SK-MEL-5 (cell line): ENCODE data around the gene CARD10. TPM values are rescaled to one million over a fixed set of nuclear protein-coding genes. Genes with fewer than 3 reads are reported as not detected.

Experiments used
- DNase-seq: peaks from one replicate; pipeline ENCODE4 v3.0.0-alpha.2; 2016; ENCODE audit warnings: low read depth, low spot score
- in situ Hi-C: cut with HindIII; loops from 2 replicates; pipeline ENCODE4 v1.10.0; 2016; ENCODE audit warnings: low sequenced_read_pairs, high pct_unique_total_duplicates, low pct_unique_long_range_greater_than_20kb
- total RNA-seq: library from RNA; depleted of rRNA; stranded (reverse); fragments of >200 nt; shearing (Covaris generic); gene quantifications from 2 replicates; pipeline ENCODE4 v1.2.3, GENCODE V29; 2014

Gene CARD10
- total RNA-seq, 1 experiment from 2014 or later, result 2.0 TPM

DNA sequence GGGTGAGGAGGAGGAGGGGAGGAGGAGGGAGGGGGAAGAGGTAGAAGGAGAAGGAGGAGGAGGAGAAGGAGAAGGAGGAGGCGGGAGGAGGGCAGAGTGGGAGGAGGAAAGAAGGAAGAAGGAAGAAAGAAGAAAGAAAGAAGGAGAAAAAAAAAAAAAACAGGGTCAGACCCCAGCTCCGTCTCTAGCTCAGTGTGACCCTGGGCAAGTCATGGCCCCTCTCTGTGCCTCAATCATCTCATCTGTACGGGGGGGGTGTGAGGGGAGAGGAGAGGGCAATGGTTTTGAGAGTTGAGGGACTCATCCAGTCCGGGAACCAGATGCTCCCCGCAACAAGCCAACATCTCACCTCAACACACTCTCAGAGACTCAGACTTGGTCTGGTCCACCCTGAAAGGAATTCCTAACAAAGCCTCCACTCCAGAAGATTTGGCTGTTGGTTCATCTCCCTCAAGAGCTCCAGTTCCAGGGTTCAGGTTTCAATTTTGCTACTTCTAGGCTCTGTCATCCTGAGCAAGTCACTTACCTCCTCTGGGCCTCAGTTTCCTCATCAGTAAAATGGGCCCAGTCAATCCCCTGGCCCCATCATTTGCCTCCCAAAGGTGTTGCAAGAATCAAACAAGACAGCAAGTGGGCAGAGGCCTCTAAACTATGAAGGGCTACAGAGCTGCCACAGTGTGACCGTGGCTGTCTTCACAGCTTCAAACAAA lies 7.7 kb downstream of the CARD10 start:
- no peak for DNase-seq
- in situ Hi-C loops, result no loop called here

DNA sequence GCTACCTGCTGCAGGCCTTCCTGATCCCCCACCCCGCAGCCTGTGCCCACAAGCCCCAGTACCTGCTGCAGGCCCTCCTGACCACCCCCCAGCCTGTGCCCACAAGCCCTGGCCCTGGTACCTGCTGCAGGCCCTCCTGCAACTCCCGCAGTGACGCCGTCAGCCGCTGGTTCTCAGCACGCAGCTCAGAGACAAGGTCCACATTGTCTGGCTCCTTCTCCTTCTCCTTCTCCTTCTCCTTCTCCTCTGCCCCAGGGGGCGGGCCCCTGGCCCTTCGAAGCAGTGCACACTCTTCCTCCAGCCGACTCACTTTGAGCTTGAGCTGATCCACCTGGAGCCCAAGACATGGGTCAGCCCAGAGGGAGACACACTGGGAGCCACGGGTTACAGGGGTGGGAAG lies 9.1 kb downstream of the CARD10 start:
- in situ Hi-C loops, result no loop called here
- DNase-seq, result peak; percentile 56

DNA sequence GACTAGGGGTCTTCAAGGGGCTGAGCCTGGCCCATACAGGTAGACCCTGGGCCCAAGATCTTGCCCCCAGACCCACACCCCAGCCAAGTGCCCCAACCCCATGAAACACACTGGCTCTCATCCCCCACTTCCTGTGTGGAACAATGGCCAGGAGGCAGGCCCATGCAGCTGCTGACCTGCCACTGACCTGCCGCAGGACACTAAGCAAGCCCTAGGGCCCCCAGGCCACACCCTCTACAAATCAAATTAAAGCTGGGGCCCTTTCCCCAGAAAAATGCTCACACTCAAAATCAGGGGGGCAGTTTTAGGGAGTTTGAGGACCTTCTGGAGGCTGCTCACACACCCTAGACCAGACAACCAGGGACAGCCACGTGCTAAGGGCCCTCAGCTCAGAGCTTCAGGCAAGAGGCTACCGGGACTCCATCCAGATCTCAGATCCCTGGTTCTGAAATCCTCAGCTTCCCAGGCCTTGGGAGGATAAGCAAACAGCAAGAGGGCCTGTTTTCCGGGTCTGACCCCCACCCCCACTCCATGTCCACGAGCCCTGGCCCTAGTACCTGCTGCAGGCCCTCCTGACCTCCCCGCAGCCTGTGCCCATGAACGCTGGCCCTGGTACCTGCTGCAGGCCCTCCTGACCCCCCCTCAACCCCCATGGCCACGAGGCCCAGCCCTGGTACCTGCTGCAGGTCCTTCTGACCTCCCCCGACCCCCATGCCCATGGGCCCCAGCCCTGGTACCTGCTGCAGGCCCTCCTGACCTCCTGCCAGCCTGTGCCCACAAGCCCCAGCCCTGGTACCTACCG lies 10.0 kb downstream of the CARD10 start:
- in situ Hi-C loops, result no loop called here
- no peak for DNase-seq

GRCh38 chr22:37508431-37508992 lies 10.7 kb downstream of the CARD10 start:
- DNase-seq, result no peak
- in situ Hi-C loops, result no loop called here

DNA sequence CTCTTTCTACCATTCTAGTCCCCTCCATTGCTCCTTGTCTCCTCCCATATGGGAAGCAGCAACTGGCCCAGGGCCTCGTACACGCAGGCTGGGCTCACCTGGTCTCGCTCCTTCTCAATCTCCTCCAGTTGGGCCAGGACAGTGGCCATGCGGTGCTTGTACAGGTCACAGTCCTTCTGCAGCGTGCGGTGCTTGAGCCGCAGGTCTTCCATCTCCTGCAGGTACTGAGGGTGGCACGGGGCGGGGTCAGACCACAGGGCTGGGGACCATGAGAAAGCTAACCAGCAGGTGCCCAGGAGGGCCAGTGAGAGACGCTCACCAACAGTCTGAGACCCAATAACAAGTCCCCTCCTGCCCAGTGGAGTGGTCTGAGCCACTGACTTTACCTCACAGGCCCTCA lies 11.5 kb downstream of the CARD10 start:
- no peak for DNase-seq
- in situ Hi-C loops, result no loop called here

- DNase-seq, result no peak
- in situ Hi-C loops, result no loop called here
These were observed 13.2 kb downstream of the CARD10 start for GRCh38 chr22:37505989-37506388.

DNA sequence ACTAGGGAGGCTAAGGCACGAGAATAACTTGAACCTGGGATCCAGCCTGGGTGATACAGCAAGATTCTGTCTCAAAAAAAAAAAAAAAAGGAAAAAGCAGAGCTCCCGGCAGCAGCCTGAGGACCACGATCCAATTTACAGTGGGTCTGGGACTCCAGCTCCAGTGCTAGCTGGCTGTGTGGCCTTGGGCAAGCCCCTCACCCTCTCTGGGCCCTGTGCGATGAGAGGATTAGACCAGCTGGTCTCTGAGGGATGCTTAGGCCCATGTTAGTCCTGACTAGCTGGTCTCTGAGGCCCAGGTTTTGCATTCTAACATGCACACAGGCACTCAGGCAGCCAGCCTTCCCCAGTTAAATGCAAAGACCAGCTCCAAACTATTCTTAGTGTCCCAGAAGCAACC lies 13.7 kb downstream of the CARD10 start:
- no peak for DNase-seq
- in situ Hi-C loops, result no loop called here

GRCh38 chr22:37504964-37505363 lies 14.3 kb downstream of the CARD10 start:
- in situ Hi-C loops, result no loop called here
- no peak for DNase-seq

- no peak for DNase-seq
- in situ Hi-C loops, result no loop called here
These were observed 15.4 kb downstream of the CARD10 start for GRCh38 chr22:37503850-37504249.

DNA sequence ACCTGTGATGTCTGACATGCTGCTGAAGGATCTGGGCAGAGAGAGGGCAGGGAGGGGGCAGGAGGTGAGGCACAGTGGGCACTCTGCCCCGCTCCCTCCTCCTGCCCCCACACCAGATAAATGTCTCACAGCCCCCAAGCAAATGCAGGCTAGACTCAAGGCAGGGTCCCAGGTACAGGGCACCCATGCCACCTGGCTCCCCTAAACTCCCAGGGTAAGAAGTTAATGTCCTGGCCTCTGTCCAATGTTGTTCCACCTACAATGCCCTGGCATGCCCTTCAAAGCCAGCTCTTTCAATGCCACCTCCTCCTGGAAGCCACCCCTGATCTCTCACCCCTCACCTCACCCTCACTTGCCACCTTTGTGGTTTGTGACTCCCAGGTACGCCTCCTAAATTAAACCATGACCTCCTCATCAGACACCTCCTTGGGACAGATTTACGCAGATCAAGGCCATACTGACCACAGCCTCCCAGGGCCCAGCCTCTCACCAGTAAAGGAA lies 16.0 kb downstream of the CARD10 start:
- in situ Hi-C loops, result no loop called here
- DNase-seq, result no peak

DNA sequence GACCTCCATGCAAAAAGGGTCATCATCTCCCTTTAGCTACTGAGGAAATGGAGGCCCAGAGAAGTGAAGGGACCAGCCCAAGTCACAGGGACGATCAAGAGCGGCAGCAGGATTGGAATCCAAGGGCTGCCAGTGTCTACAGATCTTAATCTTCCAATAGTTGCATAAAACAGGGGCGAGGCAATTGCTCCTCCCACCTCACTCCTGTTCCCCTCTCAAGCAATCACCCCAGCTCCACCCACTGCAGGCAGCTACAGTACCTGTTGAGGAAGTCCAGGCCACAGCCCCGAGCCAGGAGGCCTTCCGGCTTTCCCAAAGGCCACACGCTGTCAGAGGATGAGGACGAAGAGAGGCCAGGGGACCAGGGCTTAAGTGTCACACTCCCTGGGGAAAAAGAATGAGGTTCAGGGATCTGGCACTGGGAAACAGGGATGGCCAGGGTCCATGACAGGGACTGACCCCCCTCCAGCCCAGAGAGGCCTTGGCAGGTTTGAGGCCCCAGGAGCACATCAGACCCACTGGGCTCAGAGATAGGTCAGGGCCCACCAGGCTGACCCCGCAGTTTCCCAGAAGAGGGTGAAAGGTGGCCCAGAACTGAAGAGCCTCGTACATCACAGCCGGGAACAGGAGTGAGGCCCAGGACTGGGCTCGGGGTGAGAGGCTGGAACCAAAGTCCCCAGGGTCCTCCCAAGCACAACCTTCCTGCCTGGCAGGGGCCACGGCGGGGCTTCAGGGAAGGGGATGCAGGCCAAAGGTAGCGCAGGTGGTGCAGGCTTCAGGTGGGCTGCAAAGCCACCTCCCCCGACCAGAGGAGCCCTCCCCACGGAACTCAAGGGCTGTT lies 16.7 kb downstream of the CARD10 start:
- in situ Hi-C loops, result no loop called here
- no peak for DNase-seq

GRCh38 chr22:37501610-37502341 lies 17.4 kb downstream of the CARD10 start:
- in situ Hi-C loops, result no loop called here
- DNase-seq, result peak; percentile 46

GRCh38 chr22:37500745-37501609 lies 18.2 kb downstream of the CARD10 start:
- in situ Hi-C loops, result no loop called here
- DNase-seq, result no peak

DNA sequence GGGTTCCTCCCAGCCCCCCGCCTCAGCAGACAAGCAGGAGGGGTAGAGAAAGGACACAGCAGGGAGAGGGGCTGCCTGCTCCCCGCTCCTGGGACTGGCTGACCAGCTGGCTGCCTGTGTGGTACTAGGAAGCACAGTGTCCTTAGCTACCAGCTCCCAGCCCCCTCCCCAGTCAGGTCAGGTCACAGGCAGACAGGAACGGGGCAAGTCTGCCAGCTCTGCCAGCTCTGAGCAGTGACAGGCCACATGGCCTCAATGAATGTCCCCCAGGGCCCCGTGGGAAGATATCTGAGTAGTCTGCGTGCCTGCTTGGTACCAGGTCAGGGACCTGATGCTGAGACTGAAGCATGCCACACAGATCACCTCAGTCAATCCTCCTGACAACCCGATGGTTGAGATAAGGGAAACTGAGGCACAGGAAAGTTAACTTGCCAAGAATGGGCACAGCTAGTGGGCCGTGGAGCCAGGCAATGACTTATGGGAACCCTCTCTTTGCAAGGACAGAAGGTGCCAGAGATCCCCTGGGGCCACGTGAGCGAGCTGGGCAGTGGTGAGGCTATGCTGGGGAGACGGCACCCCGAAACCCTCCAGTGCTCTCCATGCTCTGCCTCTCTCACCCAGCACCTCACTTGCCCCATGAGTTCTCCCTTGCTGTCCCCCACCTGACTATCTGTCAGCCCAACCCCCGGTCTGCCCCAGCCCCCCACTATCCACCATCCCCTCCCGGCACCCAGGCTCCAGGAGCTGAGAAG lies 19.2 kb downstream of the CARD10 start:
- in situ Hi-C loops, result no loop called here
- no peak for DNase-seq

- in situ Hi-C loops, result no loop called here
- no peak for DNase-seq
These were observed 20.0 kb downstream of the CARD10 start for GRCh38 chr22:37499027-37499707.
